RWPE2 (cell line): ENCODE measurements around the gene PCP2.

Experiments
- ATAC-seq: fragments of 200-7000 bp; cut with Tn5 transposase; 3 replicates; pipeline ENCODE4 v1.9.1; 2021; ENCODE audit warnings: low read depth
- DNase-seq: peaks from one replicate; pipeline ENCODE4 v3.0.0-alpha.2; 2020; ENCODE audit warnings: low spot score
- H3K27ac ChIP-seq: fragments of 450-650 bp; 2 replicates; pipeline ENCODE4 v1.5.1; 2017; ENCODE audit warnings: mild to moderate bottlenecking; ENCODE audit not compliant: poor library complexity, severe bottlenecking
- H3K27me3 ChIP-seq: fragments of 250-450 bp; sonication (Bioruptor Pico); 2 replicates; pipeline ENCODE4 v1.5.1; 2021; ENCODE audit warnings: mild to moderate bottlenecking, moderate library complexity; ENCODE audit not compliant: insufficient read depth, poor library complexity, severe bottlenecking
- H3K36me3 ChIP-seq: fragments of 250-450 bp; sonication (Bioruptor Pico); 2 replicates; pipeline ENCODE4 v1.5.1; 2020; ENCODE audit warnings: low read depth, mild to moderate bottlenecking, moderate library complexity
- H3K4me1 ChIP-seq: fragments of 250-450 bp; sonication (Bioruptor Pico); 2 replicates; pipeline ENCODE4 v1.5.1; 2021; ENCODE audit warnings: mild to moderate bottlenecking, moderate library complexity; ENCODE audit not compliant: insufficient read depth, poor library complexity, severe bottlenecking
- H3K4me3 ChIP-seq: fragments of 250-450 bp; sonication (Bioruptor Pico); 2 replicates; pipeline ENCODE4 v1.5.1; 2021; ENCODE audit warnings: mild to moderate bottlenecking, moderate library complexity; ENCODE audit not compliant: severe bottlenecking
- H3K9me3 ChIP-seq: fragments of 250-450 bp; sonication (Bioruptor Pico); 2 replicates; pipeline ENCODE4 v1.5.1; 2021; ENCODE audit warnings: mild to moderate bottlenecking, moderate library complexity; ENCODE audit not compliant: severe bottlenecking
- CTCF ChIP-seq: fragments of 450-650 bp; IDR thresholded peaks from one replicate; pipeline ENCODE4 v1.5.1; 2017; ENCODE audit warnings: mild to moderate bottlenecking, moderate library complexity; ENCODE audit not compliant: poor library complexity, severe bottlenecking

PCP2 gene

DNA sequence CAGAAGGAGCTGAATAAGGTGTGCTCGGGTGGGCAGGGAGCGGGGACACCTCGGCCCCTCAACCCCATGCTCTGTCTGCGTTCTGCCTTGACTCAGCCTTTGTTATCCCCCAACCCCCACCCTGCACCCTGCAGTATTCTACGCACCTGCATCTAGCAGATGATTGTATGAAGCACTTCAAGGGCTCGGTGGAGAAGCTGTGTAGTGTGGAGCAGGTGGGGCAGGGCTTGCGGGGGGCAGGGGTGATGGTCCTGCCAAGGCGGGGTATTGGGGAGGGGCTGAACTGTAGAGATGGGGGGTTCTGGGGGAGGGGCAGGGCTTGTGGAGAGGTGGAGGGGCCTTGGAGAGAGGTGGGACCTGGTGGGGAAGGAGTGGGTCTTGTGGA is 9.5 kb upstream of the PCP2 start:
- H3K27ac ChIP-seq = no peak overlapping the region
- H3K4me1 ChIP-seq = no peaks in the 10 kb centered on the region
- H3K27me3 ChIP-seq = no peaks in the 10 kb centered on the region
- no peaks in the 10 kb centered on the region; the same call in 1 of the 2 replicates for H3K36me3 ChIP-seq
- ATAC-seq = no peak
- no peaks in the 10 kb centered on the region for H3K9me3 ChIP-seq
- no peak for DNase-seq
- no peak for TF ChIP-seq CTCF
- no peak overlapping the region for H3K4me3 ChIP-seq

GRCh38 chr19:7642295-7643030 is 8.9 kb upstream of the PCP2 start:
- no peak for DNase-seq
- no peak for ATAC-seq
- H3K27me3 ChIP-seq = no peaks in the 10 kb centered on the region
- no peaks in the 10 kb centered on the region for H3K9me3 ChIP-seq
- H3K4me3 ChIP-seq = no peak overlapping the region
- TF ChIP-seq CTCF = no peak
- H3K4me1 ChIP-seq = no peaks in the 10 kb centered on the region
- H3K36me3 ChIP-seq = no peaks in the 10 kb centered on the region; the same call in 1 of the 2 replicates
- no peak overlapping the region for H3K27ac ChIP-seq

DNA sequence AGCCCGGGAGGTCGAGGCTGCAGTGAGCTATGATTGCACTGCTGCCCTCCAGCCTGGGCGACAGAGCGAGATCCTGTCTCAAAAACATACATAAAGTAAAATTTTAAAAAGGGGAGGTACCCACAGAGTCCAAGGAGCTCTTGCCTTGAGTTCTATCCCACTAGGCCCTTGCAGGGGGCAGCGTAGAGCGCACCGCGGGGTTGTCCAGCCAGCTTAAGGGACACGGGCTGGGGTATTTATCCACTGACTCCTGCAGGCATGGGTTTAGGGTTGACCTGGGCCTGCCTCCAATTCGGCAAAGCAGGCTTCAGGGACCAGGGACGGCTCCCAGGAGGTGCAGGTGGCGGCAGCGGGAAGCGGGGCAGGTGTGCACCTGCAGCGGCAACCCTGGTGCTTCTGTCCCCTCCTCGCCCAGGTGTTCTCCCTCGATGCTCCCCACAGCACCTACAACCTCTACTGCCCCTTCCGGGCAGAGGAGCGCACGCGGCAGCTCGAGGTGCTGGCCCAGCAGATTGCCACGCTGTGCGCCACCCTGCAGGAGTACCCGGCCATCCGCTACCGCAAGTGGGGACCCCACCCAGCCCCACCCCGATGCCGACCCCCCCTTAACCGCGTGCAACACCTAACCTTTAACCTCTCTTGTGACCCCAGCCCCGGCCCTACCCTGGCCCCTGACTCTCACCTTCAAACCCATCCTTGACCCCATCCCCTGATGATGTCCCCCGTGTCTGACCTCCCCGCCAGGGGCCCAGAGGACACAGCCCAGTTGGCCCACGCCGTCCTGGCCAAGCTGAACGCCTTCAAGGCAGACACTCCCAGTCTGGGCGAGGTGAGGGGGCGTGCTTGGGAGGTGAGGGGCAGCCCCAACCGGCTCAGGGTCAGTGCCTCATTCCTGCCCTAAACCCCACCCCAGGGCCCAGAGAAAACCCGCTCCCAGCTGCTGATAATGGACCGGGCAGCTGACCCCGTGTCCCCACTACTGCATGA is 8.1 kb upstream of the PCP2 start:
- Histone ChIP-seq H3K4me3 (no peak overlapping the region), H3K9me3 (no peaks in the 10 kb centered on the region), H3K36me3 (no peaks in the 10 kb centered on the region; the same call in 1 of the 2 replicates), H3K4me1 (peaks cover 2% of the 10 kb centered on the region), H3K27ac (no peak overlapping the region), H3K27me3 (no peaks in the 10 kb centered on the region)
- DNase-seq (no peak), ATAC-seq (no peak)
- no peak for TF ChIP-seq CTCF

DNA sequence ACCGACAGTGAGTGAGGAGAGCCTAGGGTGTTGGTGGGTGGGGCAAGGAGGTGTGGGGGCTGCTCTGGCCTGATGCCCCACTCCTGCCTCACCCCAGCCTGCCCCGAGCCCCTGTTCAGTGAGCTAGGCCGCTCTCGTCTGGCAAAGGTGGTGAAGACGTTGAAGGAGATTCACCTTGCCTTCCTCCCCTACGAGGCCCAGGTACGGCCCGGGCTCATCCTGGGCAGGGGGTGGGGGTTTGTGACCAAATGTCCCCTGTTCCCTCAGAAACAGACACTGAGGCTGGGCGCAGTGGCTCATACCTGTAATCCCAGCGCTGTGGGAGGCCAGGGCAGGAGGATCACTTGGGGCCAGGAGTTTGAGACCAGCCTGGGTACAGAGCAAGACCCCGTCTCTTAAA is 7.3 kb upstream of the PCP2 start:
- no peak for TF ChIP-seq CTCF
- no peak overlapping the region for H3K27ac ChIP-seq
- no peaks in the 10 kb centered on the region; the same call in 1 of the 2 replicates for H3K36me3 ChIP-seq
- H3K4me1 ChIP-seq = peaks cover 3% of the 10 kb centered on the region
- DNase-seq (no peak), ATAC-seq (no peak)
- no peaks in the 10 kb centered on the region for H3K9me3 ChIP-seq
- H3K4me3 ChIP-seq = no peak overlapping the region
- H3K27me3 ChIP-seq = no peaks in the 10 kb centered on the region
